GM18861 (cell line): ENCODE data around the gene CPNE6.

Experiments
- ATAC-seq: cut with Tn5 transposase; IDR thresholded peaks from one replicate; pipeline ENCODE4 v1.9.1; 2021; ENCODE audit not compliant: unreplicated experiment

The CPNE6 gene

DNA sequence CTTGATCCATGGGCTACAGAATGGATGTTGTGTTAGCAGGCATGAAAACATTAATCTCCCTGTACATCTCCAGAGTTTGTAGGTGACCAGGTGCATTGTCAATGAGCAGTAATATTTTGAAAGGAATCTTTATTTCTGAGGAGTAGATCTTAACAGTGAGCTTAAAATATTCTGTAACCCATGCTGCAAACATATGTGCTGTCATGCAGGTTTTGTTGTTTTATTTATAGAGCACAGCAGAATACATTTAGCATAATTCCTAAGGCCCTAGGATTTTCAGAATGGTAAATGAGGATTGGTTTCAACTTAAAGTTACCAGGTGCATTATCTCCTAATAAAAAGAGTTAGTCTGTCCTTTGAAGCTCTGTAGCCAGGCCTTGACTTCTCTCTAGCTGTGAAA lies 55.6 kb downstream of the CPNE6 start:
- ATAC-seq: no peak

DNA sequence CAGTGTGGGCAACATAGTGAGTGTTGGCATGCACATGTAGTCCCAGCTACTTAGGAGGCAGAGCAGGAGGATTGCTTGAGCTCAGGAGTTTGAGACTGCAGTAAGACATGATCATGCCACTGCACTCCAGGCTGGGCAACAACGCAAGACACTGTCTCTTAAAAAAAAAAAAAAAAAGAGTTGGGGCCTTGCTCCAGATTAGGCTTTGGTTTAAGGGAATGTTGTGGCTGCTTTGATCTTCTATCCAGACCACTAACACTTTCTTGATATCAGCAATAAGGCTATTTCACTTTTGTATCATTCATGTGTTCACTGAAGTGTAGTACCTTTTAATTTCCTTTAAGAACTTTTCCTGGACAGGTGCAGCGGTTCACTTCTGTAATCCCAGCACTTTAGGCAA lies 56.3 kb downstream of the CPNE6 start:
- ATAC-seq: no peak
